ENCODE data around the gene PLEKHG5.

DNA sequence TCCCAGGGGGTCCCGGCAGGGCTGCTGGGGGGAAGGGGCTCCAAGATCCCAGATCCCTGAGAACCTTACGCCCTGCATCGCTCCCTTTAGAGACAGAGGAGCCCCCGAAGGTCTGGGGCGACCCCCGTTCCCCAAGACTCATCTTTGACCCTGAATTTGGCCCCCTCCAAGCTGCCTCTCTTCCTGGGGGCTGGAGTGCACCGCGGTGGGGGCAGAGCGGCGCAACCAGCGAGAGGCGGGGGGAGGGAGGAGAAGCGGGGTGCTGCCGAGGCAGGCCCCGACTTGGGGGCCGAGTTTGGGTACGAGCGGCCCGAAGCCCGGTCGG lies 5.4 kb upstream of the PLEKHG5 start:
- TF ChIP-seq, protein P1, sequence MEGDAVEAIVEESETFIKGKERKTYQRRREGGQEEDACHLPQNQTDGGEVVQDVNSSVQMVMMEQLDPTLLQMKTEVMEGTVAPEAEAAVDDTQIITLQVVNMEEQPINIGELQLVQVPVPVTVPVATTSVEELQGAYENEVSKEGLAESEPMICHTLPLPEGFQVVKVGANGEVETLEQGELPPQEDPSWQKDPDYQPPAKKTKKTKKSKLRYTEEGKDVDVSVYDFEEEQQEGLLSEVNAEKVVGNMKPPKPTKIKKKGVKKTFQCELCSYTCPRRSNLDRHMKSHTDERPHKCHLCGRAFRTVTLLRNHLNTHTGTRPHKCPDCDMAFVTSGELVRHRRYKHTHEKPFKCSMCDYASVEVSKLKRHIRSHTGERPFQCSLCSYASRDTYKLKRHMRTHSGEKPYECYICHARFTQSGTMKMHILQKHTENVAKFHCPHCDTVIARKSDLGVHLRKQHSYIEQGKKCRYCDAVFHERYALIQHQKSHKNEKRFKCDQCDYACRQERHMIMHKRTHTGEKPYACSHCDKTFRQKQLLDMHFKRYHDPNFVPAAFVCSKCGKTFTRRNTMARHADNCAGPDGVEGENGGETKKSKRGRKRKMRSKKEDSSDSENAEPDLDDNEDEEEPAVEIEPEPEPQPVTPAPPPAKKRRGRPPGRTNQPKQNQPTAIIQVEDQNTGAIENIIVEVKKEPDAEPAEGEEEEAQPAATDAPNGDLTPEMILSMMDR (conservative IDR thresholded peaks at IDR 0.05) = no peak
- no peak for TF ChIP-seq ZFX (IDR thresholded peaks at IDR 0.05)
